Left renal cortex interstitium (tissue), 4 donors: ENCODE results near the gene IMMT. TPM values are rescaled to one million over a fixed set of nuclear protein-coding genes. Genes with fewer than 3 reads are reported as not detected.

ENCODE experiments used
- DNase-seq, 4 donors: peaks; one replicate each; pipeline ENCODE4 v3.0.0-alpha.2; 2013; ENCODE audit warnings: low read depth in 4 of 4, low spot score in 2 of 4, missing footprints in 1 of 4
- polyA plus RNA-seq, 4 donors: library from polyadenylated mRNA; unstranded; fragments of 120-200 nt; gene quantifications; one replicate each; pipeline ENCODE4 v1.2.1, GENCODE V29; 2013; ENCODE audit not compliant: insufficient read length in 4 of 4

The IMMT gene
- polyA plus RNA-seq, 4 donors = 105 to 119 (median 107) TPM

DNA sequence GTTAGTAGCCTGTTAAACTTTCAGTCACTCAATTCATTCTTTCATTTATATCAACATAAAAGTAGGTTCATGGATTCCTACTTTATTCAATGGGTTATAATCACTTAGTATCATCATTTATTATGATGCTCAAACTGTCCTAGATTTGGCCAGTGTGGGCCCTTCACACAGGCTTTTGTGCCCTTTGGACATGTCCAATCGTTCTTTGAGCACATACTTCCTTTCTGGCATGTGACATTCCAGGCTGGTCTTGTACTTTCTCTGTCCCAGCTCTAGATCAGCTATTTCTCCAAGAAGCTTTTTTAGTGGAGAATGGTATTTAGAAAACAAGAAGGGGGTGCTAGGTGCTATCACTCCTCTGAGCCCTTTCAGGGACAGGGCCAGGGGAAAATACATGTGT, 101.0 kb downstream of the IMMT start:
- no peak for DNase-seq

Other genes with a start within 250 kb of the IMMT start
- gene POLR1A, start 89.6 kb downstream of the IMMT start, polyA plus RNA-seq = 10 to 100 TPM; 18.0 to 23.0 (median 20.6) TPM
- gene PTCD3, start 89.2 kb downstream of the IMMT start, polyA plus RNA-seq = 100 to 1,000 TPM in 3 of 4 donors, 10 to 100 TPM in 1; 98.8 to 173 (median 137) TPM
- 10 to 100 TPM; 44.8 to 55.5 (median 48.2) TPM for gene MRPL35, start 4.0 kb upstream of the IMMT start, polyA plus RNA-seq
- gene REEP1, start 142.2 kb upstream of the IMMT start, polyA plus RNA-seq = 1 to 10 TPM; 2.5 to 3.2 (median 3.1) TPM
- 10 to 100 TPM; 48.9 to 68.8 (median 57.9) TPM for gene KDM3A, start 245.9 kb upstream of the IMMT start, polyA plus RNA-seq